Activated CD4-positive, alpha-beta T cell treated with anti-CD3 and anti-CD28 coated beads, Interleukin-2, amount 10 ng/mL, durations not matched to agents 7 days and 5 days (primary cell): ENCODE measurements around the gene MBTD1. TPM values are rescaled to one million over a fixed set of nuclear protein-coding genes. Genes with fewer than 3 reads are reported as not detected.
"Not testable (repeated sequence)": the region's sequence is repeated elsewhere in the genome, so short reads cannot be mapped to it uniquely, and the experiment has no call there.

Experiments used
- CTCF ChIA-PET: fragments of 350-600 bp; sonication (Branson Sonifier 250); formaldehyde crosslinking; loops from one replicate; lab custom pipeline; 2021; ENCODE audit warnings: antibody characterized with exemption; lab: Charles Lee
- POLR2A ChIA-PET: fragments of 350-600 bp; sonication (Branson Sonifier 250); formaldehyde crosslinking; loops from one replicate; lab custom pipeline; 2021; ENCODE audit warnings: antibody characterized with exemption; lab: Charles Lee
- DNase-seq: peaks from one replicate; pipeline ENCODE4 v3.0.0-alpha.2; 2020
- H3K27ac Mint-ChIP-seq: one replicate; pipeline ENCODE4 v1.8.0; 2021; ENCODE audit warnings: mild to moderate bottlenecking, moderate library complexity, mixed read lengths
- H3K27me3 Mint-ChIP-seq: one replicate; pipeline ENCODE4 v1.8.0; 2021; ENCODE audit warnings: mixed read lengths
- H3K36me3 Mint-ChIP-seq: one replicate; pipeline ENCODE4 v1.8.0; 2021; ENCODE audit warnings: low read depth, mixed read lengths
- H3K4me1 Mint-ChIP-seq: one replicate; pipeline ENCODE4 v1.8.0; 2021; ENCODE audit warnings: mixed read lengths
- H3K4me3 Mint-ChIP-seq: one replicate; pipeline ENCODE4 v1.8.0; 2021; ENCODE audit warnings: mild to moderate bottlenecking, moderate library complexity, mixed read lengths
- H3K9me3 Mint-ChIP-seq: one replicate; pipeline ENCODE4 v1.8.0; 2021; ENCODE audit warnings: mixed read lengths
- total RNA-seq, 2 experiments: library from RNA; stranded (reverse); gene quantifications; one replicate each; pipeline ENCODE4 v1.2.3, GENCODE V29; 2021

Gene MBTD1
- total RNA-seq, 2 experiments from 2014 or later, result 13.8 to 14.5 TPM

- POLR2A ChIA-PET, H3K4me3 Mint-ChIP-seq, H3K27me3 Mint-ChIP-seq, DNase-seq, H3K9me3 Mint-ChIP-seq: not testable (repeated sequence)
- Mint-ChIP-seq H3K4me1 (peaks cover 41% of the 10 kb centered on the region), H3K27ac (peak overlapping the region; percentile 36), H3K36me3 (peaks cover 50% of the 10 kb centered on the region)
- CTCF ChIA-PET, result interaction anchor here (0.7 kb wide), 1 partner anchor 96 kb away, joined by 4 read pairs; no protein-coding TSS in a partner anchor
These were observed 4.6 kb upstream of the MBTD1 start for GRCh38 chr17:51264466-51264865.

GRCh38 chr17:51263006-51263405, 3.2 kb upstream of the MBTD1 start:
- peaks cover 44% of the 10 kb centered on the region for H3K36me3 Mint-ChIP-seq
- ChIA-PET POLR2A (no interaction called here), CTCF (interaction anchor here (0.6 kb wide), 1 partner anchor 88 kb away, joined by 4 read pairs; no protein-coding TSS in a partner anchor)
- no peaks in the 10 kb centered on the region for H3K27me3 Mint-ChIP-seq
- no peak for DNase-seq
- H3K4me1 Mint-ChIP-seq, result peaks cover 51% of the 10 kb centered on the region
- no peaks in the 10 kb centered on the region for H3K9me3 Mint-ChIP-seq
- no peak overlapping the region for H3K27ac Mint-ChIP-seq
- peak overlapping the region; percentile 44 for H3K4me3 Mint-ChIP-seq

GRCh38 chr17:51261024-51261963, 1.4 kb upstream of the MBTD1 start:
- H3K27ac Mint-ChIP-seq, result peak overlapping the region; percentile 98
- DNase-seq, result peak; percentile 75
- peaks cover 40% of the 10 kb centered on the region for H3K36me3 Mint-ChIP-seq
- no peaks in the 10 kb centered on the region for H3K9me3 Mint-ChIP-seq
- CTCF ChIA-PET, result interaction anchor here (0.6 to 1.9 kb wide), 3 partner anchors 10 to 498 kb away, joined by 3 to 6 read pairs (median 3); no protein-coding TSS in a partner anchor
- H3K4me1 Mint-ChIP-seq, result peaks cover 62% of the 10 kb centered on the region
- peak overlapping the region; percentile 84 for H3K4me3 Mint-ChIP-seq
- no peaks in the 10 kb centered on the region for H3K27me3 Mint-ChIP-seq
- POLR2A ChIA-PET, result interaction anchor here (0.6 to 0.7 kb wide), 3 partner anchors 10 to 716 kb away, joined by 3 to 4 read pairs (median 4); no protein-coding TSS in a partner anchor

DNA sequence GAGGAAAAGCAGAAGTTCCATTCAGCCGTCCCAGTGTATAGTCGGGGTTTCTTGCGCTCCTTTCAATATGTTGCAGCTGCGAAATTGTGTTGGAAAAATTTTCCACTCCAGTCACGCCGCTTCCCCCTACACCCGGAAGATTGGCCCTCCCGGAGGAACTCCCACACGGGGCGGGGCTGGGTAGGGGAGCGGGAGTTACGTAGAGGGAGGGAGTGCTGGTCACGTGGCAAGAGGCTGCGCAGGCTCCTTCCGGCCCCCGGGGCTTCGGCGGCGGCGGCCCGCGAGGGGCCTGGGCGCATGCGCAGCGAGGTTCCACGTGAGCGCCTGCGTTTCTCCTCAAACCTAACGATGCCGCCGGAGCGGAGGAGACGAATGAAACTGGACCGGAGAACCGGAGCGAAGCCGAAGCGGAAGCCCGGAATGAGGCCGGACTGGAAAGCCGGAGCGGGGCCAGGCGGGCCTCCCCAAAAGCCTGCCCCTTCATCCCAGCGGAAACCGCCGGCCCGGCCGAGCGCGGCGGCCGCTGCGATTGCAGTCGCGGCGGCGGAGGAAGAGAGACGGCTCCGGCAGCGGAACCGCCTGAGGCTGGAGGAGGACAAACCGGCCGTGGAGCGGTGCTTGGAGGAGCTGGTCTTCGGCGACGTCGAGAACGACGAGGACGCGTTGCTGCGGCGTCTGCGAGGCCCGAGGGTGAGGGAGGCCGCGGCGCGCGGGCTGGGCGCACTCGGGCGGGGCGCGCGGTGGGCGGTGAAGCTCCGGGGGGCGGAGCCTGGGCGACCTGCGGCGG, 581 bp upstream of the MBTD1 start, which contains the start of gene UTP18:
Gene UTP18 (plus strand): TSS at position 310 of the 787 bp plus-strand sequence. CDS start 39 bp downstream, at position 349.
- Mint-ChIP-seq H3K36me3 (peaks cover 37% of the 10 kb centered on the region), H3K4me3 (peak within 1 kb of the TSS; percentile 84), H3K4me1 (peaks cover 63% of the 10 kb centered on the region), H3K27me3 (no peaks in the 10 kb centered on the region), H3K9me3 (no peaks in the 10 kb centered on the region), H3K27ac (peak within 1 kb of the TSS; percentile 98)
- DNase-seq, result peak; percentile 96
- ChIA-PET POLR2A (interaction anchor here (0.6 kb wide), 1 partner anchor 96 kb away, joined by 4 read pairs; no protein-coding TSS in a partner anchor), CTCF (interaction anchor here (1.1 to 1.9 kb wide), 2 partner anchors 10 to 11 kb away, joined by 3 to 6 read pairs; no protein-coding TSS in a partner anchor)

DNA sequence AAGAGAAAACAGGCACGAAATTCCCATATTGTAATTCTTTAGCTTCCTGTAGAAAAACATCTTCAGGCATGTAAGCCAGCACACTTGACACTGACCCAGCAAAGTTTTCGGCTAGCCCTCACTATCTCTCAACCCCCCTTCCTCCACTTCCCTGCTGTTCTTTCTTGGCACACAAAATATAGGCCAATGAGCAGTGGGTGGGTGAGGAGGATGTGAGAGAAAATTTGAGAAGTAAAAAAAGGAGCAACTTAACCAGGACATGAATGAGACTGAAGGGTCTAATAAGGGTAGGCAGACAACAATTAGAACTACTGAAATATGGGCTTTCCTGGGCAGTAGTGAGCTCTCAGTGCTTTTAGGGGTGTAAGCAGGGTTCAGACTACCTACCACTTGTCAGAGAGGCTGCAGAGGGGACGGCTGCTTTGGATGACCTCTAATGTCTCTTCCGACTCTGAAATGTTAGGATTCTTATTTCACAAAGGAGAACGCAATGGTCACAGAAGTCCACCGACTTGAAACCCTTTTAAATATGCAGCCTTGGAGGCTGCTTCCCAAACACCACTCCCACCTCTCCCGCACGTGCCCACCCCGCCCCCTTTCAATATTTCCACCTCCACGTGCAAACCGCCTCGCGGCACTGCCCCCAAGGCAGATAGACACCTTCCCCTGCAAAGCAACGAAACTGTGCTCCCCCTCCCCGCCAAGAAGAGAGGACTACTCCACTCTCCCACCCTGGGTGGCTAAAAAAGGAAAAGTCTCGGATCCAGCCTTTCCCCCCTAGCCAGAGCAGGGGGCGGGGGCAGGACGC, 889 bp downstream of the MBTD1 start:
- no peaks in the 10 kb centered on the region for H3K9me3 Mint-ChIP-seq
- H3K36me3 Mint-ChIP-seq, result peaks cover 36% of the 10 kb centered on the region
- H3K27ac Mint-ChIP-seq, result peak overlapping the region; percentile 88
- CTCF ChIA-PET, result interaction anchor here (1.1 kb wide), 1 partner anchor 8 kb away, joined by 3 read pairs; no protein-coding TSS in a partner anchor
- H3K4me1 Mint-ChIP-seq, result peaks cover 69% of the 10 kb centered on the region
- peak overlapping the region; percentile 84 for H3K4me3 Mint-ChIP-seq
- POLR2A ChIA-PET, result no interaction called here
- no peaks in the 10 kb centered on the region for H3K27me3 Mint-ChIP-seq
- no peak for DNase-seq

DNA sequence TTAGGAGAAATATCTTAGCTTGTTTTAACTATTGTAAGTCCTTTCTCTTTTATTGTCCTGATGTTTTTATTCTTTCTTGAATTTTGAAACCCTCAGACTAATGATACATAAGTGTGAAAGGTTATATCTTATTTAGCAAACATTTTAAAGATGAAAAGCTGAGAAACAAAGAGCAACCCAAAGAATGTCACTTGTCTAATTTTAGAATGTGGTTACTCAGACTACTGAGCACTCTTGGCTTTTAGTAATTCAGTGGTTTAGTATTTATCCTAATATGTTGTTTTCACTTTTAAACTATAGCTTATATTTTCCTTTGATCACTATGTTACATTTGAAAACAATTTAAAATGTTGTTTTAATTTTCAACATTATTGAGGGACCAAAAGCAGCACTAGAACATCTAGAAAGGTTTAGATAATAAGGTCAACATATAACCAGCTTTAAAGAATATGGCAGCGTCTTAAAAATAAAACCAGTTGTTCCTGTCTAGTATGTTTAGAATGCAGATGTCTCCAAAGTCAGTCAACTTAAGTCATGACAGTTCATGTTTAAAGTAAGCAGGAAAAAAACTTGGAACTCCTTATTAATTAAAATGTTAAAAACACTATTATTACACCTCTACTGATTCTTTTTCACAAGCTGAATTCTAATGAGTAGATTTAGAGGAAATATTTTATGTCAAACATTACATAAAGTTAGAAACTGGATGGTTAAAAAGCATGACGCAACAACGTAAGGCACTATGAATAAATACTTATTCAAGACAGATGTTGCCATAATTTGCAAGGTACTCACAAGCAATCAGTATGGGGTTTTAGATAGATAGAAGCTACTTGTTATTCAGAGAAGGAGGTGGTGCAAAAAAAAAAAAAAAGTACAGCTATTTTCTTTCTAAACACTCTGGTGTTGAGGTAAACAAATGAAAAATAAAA, 2.4 kb downstream of the MBTD1 start:
- H3K27me3 Mint-ChIP-seq, result no peaks in the 10 kb centered on the region
- peak overlapping the region; percentile 84 for H3K4me3 Mint-ChIP-seq
- ChIA-PET CTCF (interaction anchor here (0.6 to 1.3 kb wide), 2 partner anchors 8 to 690 kb away, joined by 3 read pairs; no protein-coding TSS in a partner anchor), POLR2A (no interaction called here)
- peaks cover 32% of the 10 kb centered on the region for H3K36me3 Mint-ChIP-seq
- H3K27ac Mint-ChIP-seq, result no peak overlapping the region
- no peaks in the 10 kb centered on the region for H3K9me3 Mint-ChIP-seq
- H3K4me1 Mint-ChIP-seq, result peaks cover 57% of the 10 kb centered on the region
- no peak for DNase-seq

DNA sequence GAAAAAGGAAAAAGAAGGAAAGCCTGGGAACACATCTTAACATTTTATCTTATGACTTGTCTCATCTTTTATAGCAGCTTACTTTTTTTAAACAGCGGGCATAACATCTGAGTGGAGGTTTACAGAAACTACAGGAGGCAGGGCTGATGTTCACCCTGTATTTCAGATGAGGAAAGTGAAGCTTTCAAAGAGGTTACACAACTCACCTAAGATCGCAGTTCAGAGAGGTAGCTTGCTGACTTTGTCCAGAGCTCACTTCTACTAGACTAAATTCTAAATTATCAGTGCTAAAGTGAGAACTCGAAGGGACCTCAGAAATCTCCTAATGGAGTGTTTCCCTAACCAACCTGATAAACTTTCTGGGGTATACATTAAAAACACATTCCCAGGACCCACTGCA, 3.7 kb downstream of the MBTD1 start:
- H3K36me3 Mint-ChIP-seq, result peaks cover 39% of the 10 kb centered on the region
- peaks cover 50% of the 10 kb centered on the region for H3K4me1 Mint-ChIP-seq
- CTCF ChIA-PET, result no interaction called here
- no peak overlapping the region for H3K27ac Mint-ChIP-seq
- H3K27me3 Mint-ChIP-seq, result no peaks in the 10 kb centered on the region
- POLR2A ChIA-PET, result no interaction called here
- no peaks in the 10 kb centered on the region for H3K9me3 Mint-ChIP-seq
- DNase-seq, result no peak
- no peak overlapping the region for H3K4me3 Mint-ChIP-seq

DNA sequence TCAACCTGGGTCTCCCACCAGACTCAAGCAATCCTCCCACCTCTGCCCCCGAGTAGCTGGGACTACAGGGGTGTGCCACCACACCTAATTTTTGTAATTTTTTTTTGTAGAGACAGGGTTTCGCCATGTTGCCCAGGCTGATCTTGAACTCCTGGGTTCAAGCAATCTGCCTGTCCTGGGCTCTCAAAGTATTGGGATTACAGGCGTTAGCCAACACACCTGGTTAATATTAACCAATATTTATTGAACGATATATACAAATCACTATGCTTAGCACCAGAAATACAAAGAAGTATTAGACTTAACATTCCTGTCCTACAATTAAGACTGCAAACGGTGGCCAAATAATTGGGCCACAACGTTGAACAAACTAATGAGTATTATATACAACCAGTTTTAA, 4.2 kb downstream of the MBTD1 start:
- H3K9me3 Mint-ChIP-seq, result no peaks in the 10 kb centered on the region
- peaks cover 43% of the 10 kb centered on the region for H3K36me3 Mint-ChIP-seq
- no peak for DNase-seq
- ChIA-PET CTCF (no interaction called here), POLR2A (no interaction called here)
- H3K4me1 Mint-ChIP-seq, result peaks cover 52% of the 10 kb centered on the region
- H3K4me3 Mint-ChIP-seq, result no peak overlapping the region
- H3K27ac Mint-ChIP-seq, result no peak overlapping the region
- H3K27me3 Mint-ChIP-seq, result no peaks in the 10 kb centered on the region

DNA sequence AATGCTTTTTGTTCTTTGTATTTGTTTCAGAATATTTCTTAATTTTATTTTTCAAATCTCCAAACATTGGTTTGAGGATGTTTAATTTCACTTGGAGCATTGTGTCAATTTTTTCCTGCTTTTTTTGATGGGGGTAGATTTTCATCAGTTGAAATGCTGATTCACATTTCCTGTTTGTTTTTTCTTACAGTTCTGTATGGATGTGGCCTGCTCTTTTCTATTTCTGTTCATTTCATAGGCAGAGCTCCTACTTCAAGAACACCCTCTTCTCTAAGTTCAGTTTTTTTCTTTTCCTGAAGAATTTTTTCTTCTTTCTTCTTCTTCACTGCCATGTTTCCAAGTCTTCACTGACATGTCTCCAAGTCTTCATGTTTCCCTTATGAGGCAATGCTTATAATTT, 8.8 kb downstream of the MBTD1 start:
- no peak overlapping the region for H3K27ac Mint-ChIP-seq
- peaks cover 23% of the 10 kb centered on the region for H3K4me1 Mint-ChIP-seq
- no peak for DNase-seq
- peaks cover 40% of the 10 kb centered on the region for H3K36me3 Mint-ChIP-seq
- H3K4me3 Mint-ChIP-seq, result no peak overlapping the region
- H3K9me3 Mint-ChIP-seq, result no peaks in the 10 kb centered on the region
- no peaks in the 10 kb centered on the region for H3K27me3 Mint-ChIP-seq
- ChIA-PET CTCF (interaction anchor here (1.2 to 1.5 kb wide), 2 partner anchors 9 to 21 kb away, joined by 3 read pairs; partner anchors contain the start of gene MBTD1), POLR2A (no interaction called here)

- no peak for DNase-seq
- Mint-ChIP-seq H3K4me1 (peaks cover 20% of the 10 kb centered on the region), H3K27me3 (no peaks in the 10 kb centered on the region), H3K36me3 (peaks cover 39% of the 10 kb centered on the region), H3K27ac (no peak overlapping the region), H3K9me3 (no peaks in the 10 kb centered on the region), H3K4me3 (no peak overlapping the region)
- ChIA-PET POLR2A (no interaction called here), CTCF (interaction anchor here (1.2 to 1.5 kb wide), 2 partner anchors 9 to 21 kb away, joined by 3 read pairs; partner anchors contain the start of gene MBTD1)
These were observed 9.5 kb downstream of the MBTD1 start for GRCh38 chr17:51250314-51250840.

GRCh38 chr17:51245535-51245934, 14.3 kb downstream of the MBTD1 start:
- Mint-ChIP-seq H3K4me3 (no peak overlapping the region), H3K27me3 (no peaks in the 10 kb centered on the region), H3K36me3 (peaks cover 12% of the 10 kb centered on the region), H3K27ac (no peak overlapping the region), H3K4me1 (peaks cover 2% of the 10 kb centered on the region), H3K9me3 (no peaks in the 10 kb centered on the region)
- POLR2A ChIA-PET, result no interaction called here
- no peak for DNase-seq
- CTCF ChIA-PET, result interaction anchor here (1.1 kb wide), 1 partner anchor 24 kb away, joined by 4 read pairs; no protein-coding TSS in a partner anchor
